HepG2 (cell line): ENCODE results near the gene MCAM. TPM values are rescaled to one million over a fixed set of nuclear protein-coding genes. Genes with fewer than 3 reads are reported as not detected.

Experiments
- ATAC-seq: fragments of 200-7000 bp; cut with Tn5 transposase; 3 replicates; pipeline ENCODE4 v1.9.1; 2020; ENCODE audit warnings: mild to moderate bottlenecking, moderate library complexity
- BruUV-seq: library from RNA; stranded (reverse); fragments of 400-500 nt; replicated peaks from 2 replicates; lab custom pipeline; 2021; lab: Mats Ljungman, UMichigan
- CTCF ChIA-PET: fragments of 300-600 bp; formaldehyde crosslinking; extraction: SDS; loops from one replicate; lab custom pipeline; 2021; ENCODE audit warnings: low total read pairs, inconsistent platforms, low intra/inter-chr PET ratio; lab: Yijun Ruan, JAX
- POLR2A ChIA-PET: fragments of 350-600 bp; sonication (Branson Sonifier 250); formaldehyde crosslinking; loops from one replicate; lab custom pipeline; 2020; ENCODE audit warnings: antibody characterized with exemption, inconsistent platforms; lab: Yijun Ruan, JAX
- DNase-seq: peaks from one replicate; pipeline ENCODE4 v3.0.0-alpha.2; 2015; ENCODE audit warnings: low spot score
- FAIRE-seq: peaks from 3 replicates; lab custom pipeline; 2011; peaks lifted over from hg19 to GRCh38; lab: Jason Lieb, UNC
- H2AFZ ChIP-seq: one replicate; pipeline ENCODE4 v1.6.1; 2011; ENCODE audit warnings: low read length, inconsistent platforms
- H3K27ac ChIP-seq: fragments of 300-600 bp; 3 replicates; pipeline ENCODE4 v1.8.0; 2011; ENCODE audit warnings: mixed run types, mild to moderate bottlenecking, mixed read lengths, low read length, inconsistent platforms; ENCODE audit not compliant: insufficient read depth; ENCODE audit errors: extremely low read length
- H3K27me3 ChIP-seq, 2 experiments: fragments of 200-600 bp in 1 of 2; 2 replicates in 1 of 2; 3 replicates in 1 of 2; pipeline versions ENCODE4 v1.6.0 to v1.8.0; 2011; ENCODE audit warnings: low read length in 2 of 2, mild to moderate bottlenecking in 2 of 2, moderate library complexity in 2 of 2, inconsistent platforms in 1 of 2; ENCODE audit not compliant: insufficient read depth in 2 of 2, control insufficient read depth in 1 of 2
- H3K36me3 ChIP-seq, 2 experiments: fragments of 200-600 bp in 1 of 2; replicated peaks in 1 of 2; 2 replicates in 1 of 2; 3 replicates in 1 of 2; pipeline versions ENCODE4 v1.5.1 to v1.8.0; 2011; ENCODE audit warnings: low read length in 2 of 2, inconsistent platforms in 1 of 2; ENCODE audit not compliant: insufficient read depth in 2 of 2, control insufficient read depth in 1 of 2
- H3K4me1 ChIP-seq: 2 replicates; pipeline ENCODE4 v1.5.1; 2012; ENCODE audit warnings: low read length, inconsistent platforms; ENCODE audit not compliant: insufficient read depth
- H3K4me2 ChIP-seq: 2 replicates; pipeline ENCODE4 v1.6.0; 2011; ENCODE audit warnings: low read depth, low read length, inconsistent platforms
- H3K4me3 ChIP-seq, 3 experiments: fragments of 200-600 bp in 1 of 3; sonication (generic), shearing (Covaris generic) in 1 of 3; replicated peaks in 1 of 3; 2 replicates each; pipeline ENCODE4 v1.5.1; 2011 to 2016; ENCODE audit warnings: low read length in 3 of 3, inconsistent platforms in 2 of 3, low read depth in 2 of 3, mild to moderate bottlenecking in 2 of 3, control low read depth in 1 of 3, mixed read lengths in 1 of 3; ENCODE audit not compliant: insufficient read depth in 1 of 3
- H3K79me2 ChIP-seq: one replicate; pipeline ENCODE4 v1.6.1; 2011; ENCODE audit warnings: low read length, inconsistent platforms; ENCODE audit not compliant: insufficient read depth
- H3K9ac ChIP-seq: 2 replicates; pipeline ENCODE4 v1.6.0; 2011; ENCODE audit warnings: mild to moderate bottlenecking, low read depth, low read length, inconsistent platforms; ENCODE audit not compliant: insufficient read depth
- H3K9me3 ChIP-seq: 2 replicates; pipeline ENCODE4 v1.5.1; 2012; ENCODE audit warnings: mild to moderate bottlenecking, low read length
- H4K20me1 ChIP-seq: 2 replicates; pipeline ENCODE4 v1.6.0; 2011; ENCODE audit warnings: inconsistent platforms, mild to moderate bottlenecking, low read length, moderate library complexity; ENCODE audit not compliant: insufficient read depth
- PAWR ChIP-seq: sonication (generic); formaldehyde crosslinking; IDR thresholded peaks from 2 replicates; pipeline ENCODE4 v1.4.0; 2020; ENCODE audit warnings: missing genetic modification reagents, mild to moderate bottlenecking, borderline replicate concordance
- THAP8 ChIP-seq: sonication (generic); formaldehyde crosslinking; IDR thresholded peaks from 2 replicates; pipeline ENCODE4 v1.5.1; 2020; ENCODE audit warnings: missing genetic modification reagents, mild to moderate bottlenecking, borderline replicate concordance
- ZC3H13 ChIP-seq: sonication (generic); formaldehyde crosslinking; IDR thresholded peaks from 2 replicates; pipeline ENCODE4 v1.8.1; 2023; ENCODE audit warnings: mild to moderate bottlenecking, missing genetic modification reagents, moderate library complexity
- WGBS: methylation state at CpG from one replicate; pipeline ENCODE4 v1.1.6; 2017; ENCODE audit warnings: low lambda C conversion rate; 5-methylcytosine and 5-hydroxymethylcytosine counted together
- in situ Hi-C: cut with HindIII; loops from 2 replicates; pipeline ENCODE4 v1.10.0; 2017; ENCODE audit warnings: low pct_unique_long_range_greater_than_20kb; ENCODE audit not compliant: extremely low pct_ligation_motif_present
- intact Hi-C: fragments of 100-400 bp; cut with micrococcal nuclease; formaldehyde crosslinking; loops from one replicate; pipeline ENCODE4 v1.10.0; 2022; ENCODE audit not compliant: unreplicated experiment
- polyA plus RNA-seq, 8 experiments: library from polyadenylated mRNA; depleted of rRNA in 3 of 8; stranded (reverse) in 7 of 8; unstranded in 1 of 8; fragments of >200 nt; fragmentation: Illumina TruSeq in 4 of 8; extraction: Trizol in 4 of 8; gene quantifications; 2 replicates each; pipeline versions ENCODE4 v1.2.1 to v1.2.3, GENCODE V29; 2011 to 2016; ENCODE audit warnings: low read depth in 4 of 8, missing spikeins in 1 of 8, mixed read lengths in 1 of 8; ENCODE audit not compliant: insufficient read depth in 1 of 8
- total RNA-seq, 5 experiments: library from RNA; depleted of rRNA; stranded (reverse); fragments of >200 nt; fragmentation: Illumina TruSeq; extraction: Trizol; gene quantifications; 2 replicates each; pipeline ENCODE4 v1.2.3, GENCODE V29; 2016; ENCODE audit warnings: low read depth in 1 of 5

MCAM gene
- total and polyA plus RNA-seq, 2 of the 13 experiments (the other 11 are each of a cell fraction or from before 2014, with no cell fraction given) = 12.1 to 15.2 TPM

GRCh38 chr11:119336744-119337469 is 20.0 kb upstream of the MCAM start:
- WGBS = 100% methylated on average over 5 of the region's 9 CpGs
- no peak for TF ChIP-seq PAWR (CRISPR knock-in tag)
- peak; percentile 12; the same call in 1 of the 2 replicates for TF ChIP-seq ZC3H13
- no peak for TF ChIP-seq THAP8 (CRISPR knock-in tag)
- CTCF ChIA-PET = interaction anchor here (1.9 kb wide), 1 partner anchor 34 kb away, joined by 5 read pairs; no protein-coding TSS in a partner anchor
- Histone ChIP-seq H4K20me1 (peaks cover 4% of the 10 kb centered on the region; the same call in 1 of the 2 replicates), H2AFZ (no peak overlapping the region), H3K27me3 (peaks cover 0 to 11% of the 10 kb centered on the region in 2 experiments; a peak in 3 of 5 replicates), H3K36me3 (peaks cover 8 to 14% of the 10 kb centered on the region in 2 experiments; a peak in 4 of 5 replicates), H3K4me2 (peak overlapping the region; percentile 10; the same call in 1 of the 2 replicates), H3K9ac (no peak overlapping the region), H3K4me3 (no peak overlapping the region), H3K4me1 (peaks cover 67% of the 10 kb centered on the region), H3K9me3 (no peaks in the 10 kb centered on the region), H3K79me2 (peaks cover 24% of the 10 kb centered on the region), H3K27ac (no peak overlapping the region)
- POLR2A ChIA-PET = interaction anchor here (1.4 to 2.3 kb wide), 4 partner anchors 14 to 38 kb away, joined by 3 to 29 read pairs (median 18); partner anchors contain the start of gene MCAM
- no peak for FAIRE-seq
- ATAC-seq = no peak
- in situ Hi-C loops (loop anchor here (5.0 to 10.0 kb wide), 2 partner anchors 35 to 138 kb away; no protein-coding TSS in a partner anchor), intact Hi-C loops (no loop called here)
- no TSS peak for BruUV-seq
- no peak for DNase-seq
